SU-DHL-6 (cell line): ENCODE data around the gene SCRT2.

Source experiments
- H2AFZ ChIP-seq: fragments of 200-600 bp; sonication (generic); 2 replicates; pipeline ENCODE4 v1.6.1; 2014; ENCODE audit warnings: low read depth, mild to moderate bottlenecking, moderate library complexity, mixed read lengths, antibody characterized with exemption, low read length; ENCODE audit not compliant: severe bottlenecking
- H3F3A ChIP-seq: fragments of 200-600 bp; shearing (Covaris generic); 2 replicates; pipeline ENCODE4 v1.6.0; 2016; ENCODE audit warnings: antibody characterized with exemption, mild to moderate bottlenecking; ENCODE audit not compliant: insufficient read depth
- H3K27ac ChIP-seq: fragments of 200-600 bp; sonication (generic); 2 replicates; pipeline ENCODE4 v1.5.1; 2016; ENCODE audit warnings: low read depth, mild to moderate bottlenecking, low read length, moderate library complexity, mixed read lengths
- H3K27me3 ChIP-seq: fragments of 200-600 bp; sonication (generic), shearing (Covaris generic); 2 replicates; pipeline ENCODE4 v1.6.0; 2014; ENCODE audit warnings: mild to moderate bottlenecking, low read length
- H3K36me3 ChIP-seq: fragments of 200-600 bp; sonication (generic); 2 replicates; pipeline ENCODE4 v1.6.1; 2014; ENCODE audit warnings: mild to moderate bottlenecking, low read length, mixed read lengths
- H3K4me2 ChIP-seq: fragments of 300-600, 200-600 bp; shearing (Covaris generic), sonication (generic); 2 replicates; pipeline ENCODE4 v1.6.0; 2014; ENCODE audit warnings: low read length, low read depth, mild to moderate bottlenecking; ENCODE audit not compliant: poor library complexity, severe bottlenecking
- H3K4me3 ChIP-seq: fragments of 200-600 bp; sonication (generic); 2 replicates; pipeline ENCODE4 v1.5.1; 2014; ENCODE audit warnings: antibody characterized with exemption, low read length, mild to moderate bottlenecking, mixed read lengths; ENCODE audit not compliant: insufficient read depth, poor library complexity, severe bottlenecking
- H3K79me2 ChIP-seq: fragments of 200-600 bp; sonication (generic); 2 replicates; pipeline ENCODE4 v1.6.1; 2014; ENCODE audit warnings: mild to moderate bottlenecking, low read length, moderate library complexity; ENCODE audit not compliant: insufficient read depth
- H3K9ac ChIP-seq: fragments of 200-600 bp; sonication (generic); 2 replicates; pipeline ENCODE4 v1.7.0; 2014; ENCODE audit warnings: mild to moderate bottlenecking, low read length
- H3K9me2 ChIP-seq: fragments of 200-600 bp; sonication (generic); replicated peaks from 2 replicates; pipeline ENCODE4 v1.6.1; 2014; ENCODE audit warnings: low read length; ENCODE audit not compliant: insufficient read depth
- H3K9me3 ChIP-seq: fragments of 200-600 bp; sonication (generic); 2 replicates; pipeline ENCODE4 v1.6.1; 2014; ENCODE audit warnings: low read length, mixed read lengths; ENCODE audit not compliant: insufficient read depth
- H4K20me1 ChIP-seq: fragments of 200-600 bp; sonication (generic); 2 replicates; pipeline ENCODE4 v1.6.1; 2014; ENCODE audit warnings: low read depth, mild to moderate bottlenecking, antibody characterized with exemption, low read length, moderate library complexity, mixed read lengths
- EZH2phosphoT487 ChIP-seq: fragments of 200-600 bp; sonication (generic), shearing (Covaris generic); conservative IDR thresholded peaks from 2 replicates; pipeline ENCODE4 v1.6.1; 2018; ENCODE audit warnings: mild to moderate bottlenecking, antibody characterized with exemption, low read length, moderate library complexity, mixed read lengths
- TF ChIP-seq, protein P1 (sequence below): fragments of 200-600 bp; sonication (generic); IDR thresholded peaks from one replicate; pipeline ENCODE4 v1.5.1; 2017; ENCODE audit warnings: antibody characterized with exemption, mild to moderate bottlenecking, low read length, moderate library complexity; ENCODE audit not compliant: insufficient read depth, poor library complexity, severe bottlenecking

SCRT2 gene

GRCh38 chr20:721876-722275, 46.3 kb upstream of the SCRT2 start:
- TF ChIP-seq EZH2phosphoT487 = no peak
- TF ChIP-seq, protein P1, sequence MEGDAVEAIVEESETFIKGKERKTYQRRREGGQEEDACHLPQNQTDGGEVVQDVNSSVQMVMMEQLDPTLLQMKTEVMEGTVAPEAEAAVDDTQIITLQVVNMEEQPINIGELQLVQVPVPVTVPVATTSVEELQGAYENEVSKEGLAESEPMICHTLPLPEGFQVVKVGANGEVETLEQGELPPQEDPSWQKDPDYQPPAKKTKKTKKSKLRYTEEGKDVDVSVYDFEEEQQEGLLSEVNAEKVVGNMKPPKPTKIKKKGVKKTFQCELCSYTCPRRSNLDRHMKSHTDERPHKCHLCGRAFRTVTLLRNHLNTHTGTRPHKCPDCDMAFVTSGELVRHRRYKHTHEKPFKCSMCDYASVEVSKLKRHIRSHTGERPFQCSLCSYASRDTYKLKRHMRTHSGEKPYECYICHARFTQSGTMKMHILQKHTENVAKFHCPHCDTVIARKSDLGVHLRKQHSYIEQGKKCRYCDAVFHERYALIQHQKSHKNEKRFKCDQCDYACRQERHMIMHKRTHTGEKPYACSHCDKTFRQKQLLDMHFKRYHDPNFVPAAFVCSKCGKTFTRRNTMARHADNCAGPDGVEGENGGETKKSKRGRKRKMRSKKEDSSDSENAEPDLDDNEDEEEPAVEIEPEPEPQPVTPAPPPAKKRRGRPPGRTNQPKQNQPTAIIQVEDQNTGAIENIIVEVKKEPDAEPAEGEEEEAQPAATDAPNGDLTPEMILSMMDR = no peak
- Histone ChIP-seq H4K20me1 (no peaks in the 10 kb centered on the region), H3K79me2 (no peaks in the 10 kb centered on the region)

DNA sequence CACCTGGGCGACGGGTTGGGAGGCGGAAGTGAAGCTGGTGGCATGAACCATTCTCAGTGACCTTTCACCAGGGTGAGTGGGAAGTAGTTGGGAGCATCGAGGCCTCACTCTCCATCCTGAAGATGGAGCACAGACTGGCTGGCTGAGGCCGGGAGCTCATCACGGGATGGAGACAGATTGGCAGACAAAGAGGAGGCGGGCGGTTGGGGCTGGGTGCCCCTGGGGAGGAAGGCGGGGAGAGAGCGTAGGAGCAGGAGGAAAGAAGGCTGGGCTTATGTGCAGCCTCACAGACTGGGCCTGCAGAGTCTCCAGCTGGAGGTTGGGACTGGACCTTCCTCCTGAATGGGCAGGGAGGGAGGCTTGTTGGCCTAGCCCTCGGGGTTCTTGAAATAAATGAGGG, 44.2 kb upstream of the SCRT2 start:
- Histone ChIP-seq H3K36me3 (no peaks in the 10 kb centered on the region), H3K27me3 (no peaks in the 10 kb centered on the region), H3F3A (no peaks in the 10 kb centered on the region), H4K20me1 (no peaks in the 10 kb centered on the region), H3K27ac (no peak overlapping the region), H2AFZ (no peak overlapping the region), H3K79me2 (no peaks in the 10 kb centered on the region), H3K4me2 (no peak overlapping the region), H3K9me3 (0 out of 2 replicates have a peak, but pooled peaks cover under 1% of the 10 kb centered on the region), H3K9ac (no peak overlapping the region), H3K9me2 (no peaks in the 10 kb centered on the region), H3K4me3 (no peak overlapping the region)
- TF ChIP-seq, protein P1 = no peak
- no peak for TF ChIP-seq EZH2phosphoT487

More at GRCh38 chr20:721876-722275, 46.3 kb upstream of the SCRT2 start:
- no peaks in the 10 kb centered on the region for H3K27me3 ChIP-seq
- no peaks in the 10 kb centered on the region for H3K36me3 ChIP-seq
- H2AFZ ChIP-seq = no peak overlapping the region
- H3K9me3 ChIP-seq = no peaks in the 10 kb centered on the region
- no peak overlapping the region for H3K4me2 ChIP-seq
- H3K27ac ChIP-seq = no peak overlapping the region
- no peak overlapping the region for H3K4me3 ChIP-seq
- H3F3A ChIP-seq = no peaks in the 10 kb centered on the region
- no peak overlapping the region for H3K9ac ChIP-seq
- H3K9me2 ChIP-seq = no peaks in the 10 kb centered on the region

- Histone ChIP-seq H3K79me2 (no peaks in the 10 kb centered on the region), H3K27me3 (no peaks in the 10 kb centered on the region), H3K9me3 (0 out of 2 replicates have a peak, but pooled peaks cover 7% of the 10 kb centered on the region), H3K9me2 (no peaks in the 10 kb centered on the region), H3K9ac (no peak overlapping the region), H3K36me3 (no peaks in the 10 kb centered on the region), H4K20me1 (no peaks in the 10 kb centered on the region), H2AFZ (no peak overlapping the region), H3K27ac (no peak overlapping the region), H3K4me3 (no peak overlapping the region), H3K4me2 (no peak overlapping the region), H3F3A (no peaks in the 10 kb centered on the region)
- TF ChIP-seq EZH2phosphoT487 = no peak
Observed at GRCh38 chr20:719068-719467, 43.5 kb upstream of the SCRT2 start.

GRCh38 chr20:717832-718231, 42.2 kb upstream of the SCRT2 start:
- TF ChIP-seq EZH2phosphoT487 = no peak
- TF ChIP-seq, protein P1 = no peak
- Histone ChIP-seq H3K9me3 (0 out of 2 replicates have a peak, but pooled peaks cover 7% of the 10 kb centered on the region), H3K27me3 (no peaks in the 10 kb centered on the region)

More at GRCh38 chr20:717832-718231, 42.2 kb upstream of the SCRT2 start:
- Histone ChIP-seq H3F3A (no peaks in the 10 kb centered on the region), H3K27ac (no peak overlapping the region), H3K36me3 (no peaks in the 10 kb centered on the region), H4K20me1 (no peaks in the 10 kb centered on the region), H3K9me2 (no peaks in the 10 kb centered on the region), H3K79me2 (no peaks in the 10 kb centered on the region), H3K4me3 (no peak overlapping the region), H2AFZ (no peak overlapping the region), H3K9ac (no peak overlapping the region), H3K4me2 (no peak overlapping the region)
